Fibroblast of lung (primary cell): ENCODE results near the gene HECW1. TPM values are rescaled to one million over a fixed set of nuclear protein-coding genes. Genes with fewer than 3 reads are reported as not detected.
"Not testable (repeated sequence)": the region's sequence is repeated elsewhere in the genome, so short reads cannot be mapped to it uniquely, and the experiment has no call there.

ENCODE experiments used
- DNase-seq, 2 donors: peaks; one replicate each; pipeline versions ENCODE4 v3.0.0 to v3.0.0-alpha.2; 2010; ENCODE audit warnings: low read depth in 2 of 2
- H2AFZ ChIP-seq: 2 replicates; pipeline ENCODE4 v1.5.1; 2012; ENCODE audit warnings: low read length, control low read depth, inconsistent platforms
- H3K27ac ChIP-seq: 2 replicates; pipeline ENCODE4 v1.5.1; 2011; ENCODE audit warnings: low read length, control low read depth; ENCODE audit not compliant: insufficient read depth
- H3K27me3 ChIP-seq: 2 replicates; pipeline ENCODE4 v1.5.1; 2011; ENCODE audit warnings: mild to moderate bottlenecking, low read length; ENCODE audit not compliant: control insufficient read depth, insufficient read depth
- H3K36me3 ChIP-seq: 2 replicates; pipeline ENCODE4 v1.5.1; 2011; ENCODE audit warnings: low read length; ENCODE audit not compliant: control insufficient read depth, insufficient read depth
- H3K4me1 ChIP-seq: 2 replicates; pipeline ENCODE4 v1.5.1; 2011; ENCODE audit warnings: low read length; ENCODE audit not compliant: control insufficient read depth, insufficient read depth; ENCODE audit errors: extremely low read depth
- H3K4me2 ChIP-seq: 2 replicates; pipeline ENCODE4 v1.5.1; 2011; ENCODE audit warnings: low read length, control low read depth; ENCODE audit not compliant: insufficient read depth; ENCODE audit errors: extremely low read depth
- H3K4me3 ChIP-seq, 4 experiments: fragments of 200-600 bp in 1 of 4; sonication (generic) in 1 of 4; replicated peaks in 1 of 4; 2 replicates each; pipeline ENCODE4 v1.5.1; 2011 to 2016; ENCODE audit warnings: low read length in 4 of 4, low read depth in 3 of 4, mild to moderate bottlenecking in 3 of 4, control low read depth in 2 of 4, inconsistent platforms in 1 of 4, mixed read lengths in 1 of 4; ENCODE audit not compliant: insufficient read depth in 1 of 4; ENCODE audit errors: control extremely low read depth in 1 of 4
- H3K79me2 ChIP-seq: 2 replicates; pipeline ENCODE4 v1.5.1; 2012; ENCODE audit warnings: mild to moderate bottlenecking, low read length, inconsistent platforms; ENCODE audit not compliant: control insufficient read depth, insufficient read depth
- H3K9ac ChIP-seq: 2 replicates; pipeline ENCODE4 v1.5.1; 2011; ENCODE audit warnings: mild to moderate bottlenecking, low read length, control low read depth; ENCODE audit not compliant: insufficient read depth
- H3K9me3 ChIP-seq: 2 replicates; pipeline ENCODE4 v1.5.1; 2012; ENCODE audit warnings: low read depth, low read length; ENCODE audit not compliant: control insufficient read depth, insufficient read depth
- H4K20me1 ChIP-seq: 2 replicates; pipeline ENCODE4 v1.5.1; 2011; ENCODE audit warnings: low read length; ENCODE audit not compliant: control insufficient read depth, insufficient read depth; ENCODE audit errors: extremely low read depth
- CTCF ChIP-seq, 2 donors: IDR thresholded peaks in 1 of 2; conservative IDR thresholded peaks in 1 of 2; 1 replicate in 1 of 2; 2 replicates in 1 of 2; pipeline ENCODE4 v1.5.1; 2011 to 2012; ENCODE audit warnings: low read length in 2 of 2, control low read depth in 1 of 2, inconsistent platforms in 1 of 2, low read depth in 1 of 2, mild to moderate bottlenecking in 1 of 2
- EZH2 ChIP-seq: IDR thresholded peaks from 2 replicates; pipeline ENCODE4 v1.5.1; 2012; ENCODE audit warnings: low read length, control low read depth, mild to moderate bottlenecking; ENCODE audit errors: missing control alignments
- polyA plus RNA-seq, 2 donors: library from polyadenylated mRNA; depleted of rRNA in 1 of 2; stranded (reverse) in 1 of 2; unstranded in 1 of 2; fragments of >200 nt; gene quantifications; 2 replicates each; pipeline ENCODE4 v1.2.1, GENCODE V29; 2011 to 2012; ENCODE audit warnings: missing spikeins in 1 of 2
- total RNA-seq: library from RNA; depleted of rRNA; stranded (reverse); fragments of >200 nt; gene quantifications from 2 replicates; pipeline ENCODE4 v1.2.1, GENCODE V29; 2014

The HECW1 gene
- total and polyA plus RNA-seq, 2 donors (not counting 1 experiment from before 2014, with no cell fraction given): 1.1 to 6.1 TPM

- no peaks in the 10 kb centered on the region for H3K36me3 ChIP-seq
- no peaks in the 10 kb centered on the region for H4K20me1 ChIP-seq
- H2AFZ ChIP-seq: no peak overlapping the region
- H3K4me3 ChIP-seq: no peak overlapping the region
- H3K4me2 ChIP-seq: no peak overlapping the region
- H3K79me2 ChIP-seq: no peaks in the 10 kb centered on the region
- no peak for DNase-seq
- H3K27me3 ChIP-seq: no peaks in the 10 kb centered on the region
- no peak overlapping the region for H3K9ac ChIP-seq
- H3K27ac ChIP-seq: no peak overlapping the region
- no peaks in the 10 kb centered on the region for H3K4me1 ChIP-seq
- no peaks in the 10 kb centered on the region for H3K9me3 ChIP-seq
- TF ChIP-seq EZH2 (no peak), CTCF (conservative IDR thresholded peaks at IDR 0.05 in 1 of 2, IDR thresholded peaks at IDR 0.05 in 1 of 2; ENCODE audit: low read depth in 1 of 2, low read length in 2 of 2) (no peak)
Observed at GRCh38 chr7:43215061-43215460, 102.6 kb downstream of the HECW1 start.

- Histone ChIP-seq H3K4me3 (no peak overlapping the region), H3K4me2 (no peak overlapping the region), H3K4me1 (peaks cover 2% of the 10 kb centered on the region), H3K27ac (no peak overlapping the region), H3K36me3 (no peaks in the 10 kb centered on the region), H2AFZ (no peak overlapping the region), H3K27me3 (no peaks in the 10 kb centered on the region), H3K9ac (no peak overlapping the region), H4K20me1 (no peaks in the 10 kb centered on the region), H3K79me2 (no peaks in the 10 kb centered on the region), H3K9me3 (no peaks in the 10 kb centered on the region)
- TF ChIP-seq EZH2: no peak
- no peak for TF ChIP-seq CTCF (conservative IDR thresholded peaks at IDR 0.05 in 1 of 2, IDR thresholded peaks at IDR 0.05 in 1 of 2; ENCODE audit: low read depth in 1 of 2, low read length in 2 of 2)
- no peak for DNase-seq
Observed at GRCh38 chr7:43217055-43217454, 104.6 kb downstream of the HECW1 start.

- H3K4me2 ChIP-seq, H3K9me3 ChIP-seq, H3K4me3 ChIP-seq, H3K79me2 ChIP-seq, DNase-seq, H3K27me3 ChIP-seq, H3K36me3 ChIP-seq, H2AFZ ChIP-seq, H4K20me1 ChIP-seq, H3K4me1 ChIP-seq, H3K27ac ChIP-seq, H3K9ac ChIP-seq: not testable (repeated sequence)
Observed at GRCh38 chr7:43218901-43219300, 106.5 kb downstream of the HECW1 start.
